Small intestine (tissue), 7 donors: ENCODE results near the gene SYNJ2BP. TPM values are rescaled to one million over a fixed set of nuclear protein-coding genes. Genes with fewer than 3 reads are reported as not detected.
"Not testable (repeated sequence)": the region's sequence is repeated elsewhere in the genome, so short reads cannot be mapped to it uniquely, and the experiment has no call there.

Experiments used
- DNase-seq, 2 donors: peaks; one replicate each; pipeline versions ENCODE4 v3.0.0 to v3.0.0-alpha.2; 2013
- FAIRE-seq: peaks from 2 replicates; lab custom pipeline; 2012; peaks lifted over from hg19 to GRCh38; lab: Jason Lieb, UNC
- H3K27ac ChIP-seq, 3 donors: one replicate each; pipeline ENCODE4 v1.5.1; 2013; ENCODE audit warnings: low read length in 2 of 3, mild to moderate bottlenecking in 2 of 3, control low read depth in 1 of 3, inconsistent platforms in 1 of 3, low read depth in 1 of 3, moderate library complexity in 1 of 3
- H3K27me3 ChIP-seq, 3 donors: one replicate each; pipeline ENCODE4 v1.6.1; 2013; ENCODE audit warnings: low read length in 3 of 3, inconsistent platforms in 1 of 3; ENCODE audit not compliant: control insufficient read depth in 3 of 3, insufficient read depth in 3 of 3
- H3K36me3 ChIP-seq, 3 donors: one replicate each; pipeline ENCODE4 v1.6.1; 2013; ENCODE audit warnings: low read length in 3 of 3, inconsistent platforms in 1 of 3, low read depth in 1 of 3, mild to moderate bottlenecking in 1 of 3, moderate library complexity in 1 of 3; ENCODE audit not compliant: control insufficient read depth in 3 of 3, insufficient read depth in 2 of 3
- H3K4me1 ChIP-seq, 3 donors: one replicate each; pipeline ENCODE4 v1.6.1; 2013; ENCODE audit warnings: low read length in 2 of 3, inconsistent platforms in 1 of 3, low read depth in 1 of 3, mild to moderate bottlenecking in 1 of 3, moderate library complexity in 1 of 3; ENCODE audit not compliant: control insufficient read depth in 3 of 3, insufficient read depth in 2 of 3
- H3K4me3 ChIP-seq, 3 donors: one replicate each; pipeline ENCODE4 v1.5.1; 2013; ENCODE audit warnings: low read length in 3 of 3, control low read depth in 1 of 3, inconsistent platforms in 1 of 3, low read depth in 1 of 3, mild to moderate bottlenecking in 1 of 3, moderate library complexity in 1 of 3
- H3K9me3 ChIP-seq, 2 donors: one replicate each; pipeline ENCODE4 v1.6.1; 2013; ENCODE audit warnings: low read depth in 1 of 2, low read length in 1 of 2; ENCODE audit not compliant: control insufficient read depth in 2 of 2, insufficient read depth in 1 of 2
- WGBS, 3 donors: extraction: QIAGEN DNeasy Blood & Tissue Kit; methylation state at CpG; one replicate each; pipeline ENCODE4 v1.1.7; 2013; 5-methylcytosine and 5-hydroxymethylcytosine counted together
- polyA plus RNA-seq, 4 donors: library from polyadenylated mRNA; stranded (reverse) in 3 of 4; unstranded in 1 of 4; fragments of 200-250 nt in 3 of 4; fragments of 120-200 nt in 1 of 4; gene quantifications; one replicate each; pipeline versions ENCODE4 v1.2.1 to v1.2.3, GENCODE V29; 2013
- donor health status: healthy with polysubstance abuse.
- donor health status: control.
- donor health status: control.
- donor health status: Bipolar disorder and iron deficiency.
- donor health status: healthy.

Gene SYNJ2BP
- polyA plus RNA-seq, 4 donors = 15.9 to 45.7 (median 21.9) TPM

GRCh38 chr14:70403335-70403734 lies 13.6 kb downstream of the SYNJ2BP start:
- H3K27me3 ChIP-seq, H3K9me3 ChIP-seq, H3K4me1 ChIP-seq, H3K4me3 ChIP-seq, H3K36me3 ChIP-seq, FAIRE-seq, H3K27ac ChIP-seq: not testable (repeated sequence)
- DNase-seq = peak; percentile 58 to 70
- 14 to 56% (median 46%) methylated on average over 4 of the region's 4 CpGs for WGBS, 3 donors

GRCh38 chr14:70401643-70402042 lies 15.2 kb downstream of the SYNJ2BP start:
- Histone ChIP-seq H3K27ac (no peak overlapping the region), H3K4me1 (no peaks in the 10 kb centered on the region), H3K4me3 (no peak overlapping the region), H3K9me3 (peaks cover 0 to 11% of the 10 kb centered on the region in 2 donors), H3K27me3 (no peaks in the 10 kb centered on the region), H3K36me3 (peaks cover 2 to 21% (median 9%) of the 10 kb centered on the region in 3 donors)
- FAIRE-seq (no peak), DNase-seq (no peak)
- WGBS, 3 donors = 84 to 99% (median 91%) methylated on average over 4 of the region's 4 CpGs

DNA sequence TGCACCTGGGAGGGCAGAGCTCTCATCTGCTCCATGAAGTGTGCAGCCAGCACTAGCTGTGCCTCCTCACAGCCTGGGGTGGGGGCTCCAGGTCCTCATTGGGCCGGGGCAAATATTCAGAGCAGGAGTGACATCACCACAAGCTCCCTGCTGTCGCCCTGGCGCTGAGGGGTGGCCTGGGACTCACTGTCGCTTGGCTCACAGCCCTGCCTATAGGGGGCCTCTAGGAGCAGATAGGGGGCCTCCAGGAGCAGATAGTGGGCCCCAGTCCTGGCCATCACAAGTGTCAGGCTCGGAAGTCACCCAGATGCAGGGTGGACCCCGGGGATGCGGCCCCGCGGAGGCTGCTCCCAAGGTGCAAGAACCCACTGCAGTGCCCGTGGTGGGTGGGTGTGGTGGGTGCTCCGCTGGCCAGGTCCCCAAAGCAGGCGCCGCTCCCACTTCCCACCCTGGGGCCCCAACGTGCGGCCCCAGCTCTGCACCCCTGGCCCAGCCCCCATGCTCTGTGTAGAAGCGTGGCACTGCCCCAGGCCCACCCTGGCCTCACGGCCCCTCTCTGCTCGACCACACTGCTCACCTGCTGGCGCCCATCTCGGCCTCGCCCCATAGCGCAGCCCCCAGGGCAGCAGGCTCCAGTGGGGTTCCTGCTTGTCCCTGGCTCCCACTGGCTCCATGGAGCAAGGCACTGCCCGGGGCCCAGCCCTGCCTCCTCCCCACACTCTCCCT lies 18.0 kb downstream of the SYNJ2BP start:
- no peak for DNase-seq

DNA sequence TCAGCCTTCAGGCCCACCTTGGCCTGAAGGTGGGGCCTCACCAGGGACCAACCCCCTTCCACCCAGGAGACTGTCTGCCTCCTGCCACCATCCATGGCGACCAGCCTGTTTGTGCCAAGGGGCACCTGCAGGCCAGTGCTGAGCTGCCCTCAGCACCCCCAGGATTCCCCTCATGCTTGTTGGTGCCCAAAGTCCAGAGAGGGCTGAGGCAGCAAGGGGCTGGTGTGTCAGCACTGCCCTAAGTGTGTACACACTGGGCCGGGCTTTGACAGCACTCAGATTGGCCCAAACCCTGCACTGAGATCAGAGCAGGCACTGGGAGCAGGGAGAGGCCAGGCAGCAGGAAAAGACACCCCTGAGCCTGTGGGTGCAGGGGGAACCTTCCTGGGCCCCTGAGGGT lies 18.6 kb downstream of the SYNJ2BP start:
- Histone ChIP-seq H3K27me3 (no peaks in the 10 kb centered on the region), H3K27ac (no peak overlapping the region), H3K4me3 (no peak overlapping the region), H3K4me1 (peaks cover 0 to 5% (median 0%) of the 10 kb centered on the region in 3 donors), H3K36me3 (peaks cover 2 to 21% (median 9%) of the 10 kb centered on the region in 3 donors), H3K9me3 (peaks cover 0 to 8% of the 10 kb centered on the region in 2 donors)
- DNase-seq = no peak
- no peak for FAIRE-seq
- WGBS, 3 donors = 95 to 100% (median 98%) methylated on average over 2 of the region's 2 CpGs

More for the DNA sequence above, 18.0 kb downstream of the SYNJ2BP start:
- H3K36me3 ChIP-seq = peaks cover 2 to 21% (median 9%) of the 10 kb centered on the region in 3 donors
- no peaks in the 10 kb centered on the region for H3K27me3 ChIP-seq
- H3K4me3 ChIP-seq = no peak overlapping the region
- H3K4me1 ChIP-seq = peaks cover 0 to 5% (median 0%) of the 10 kb centered on the region in 3 donors
- peaks cover 0 to 8% of the 10 kb centered on the region in 2 donors for H3K9me3 ChIP-seq
- no peak for FAIRE-seq
- no peak overlapping the region for H3K27ac ChIP-seq
- WGBS, 3 donors = 96 to 97% (median 96%) methylated on average over 16 to 23 of the region's 23 CpGs

DNA sequence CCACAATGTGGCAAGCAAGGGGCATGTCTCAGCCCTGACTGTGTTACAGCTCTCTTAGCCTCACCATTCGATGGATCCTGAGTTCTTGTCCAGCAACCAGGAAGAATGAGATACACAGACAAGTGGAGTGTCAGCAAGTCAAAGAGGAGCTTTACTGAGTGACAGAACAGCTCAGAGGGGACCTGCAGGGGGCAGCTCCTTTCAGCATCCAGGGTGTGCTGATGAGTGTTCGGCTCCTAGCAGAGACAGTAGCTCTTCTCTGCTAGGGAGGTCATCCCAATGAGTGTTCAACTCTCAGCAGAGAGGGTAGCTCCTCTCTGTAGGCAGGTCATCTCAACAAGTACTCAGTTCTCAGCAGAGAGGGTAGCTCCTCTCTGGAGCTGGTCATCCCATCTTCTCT lies 19.1 kb downstream of the SYNJ2BP start:
- Histone ChIP-seq H3K27ac (no peak overlapping the region), H3K27me3 (no peaks in the 10 kb centered on the region), H3K36me3 (peaks cover 2 to 21% (median 9%) of the 10 kb centered on the region in 3 donors), H3K4me3 (no peak overlapping the region), H3K4me1 (peaks cover 0 to 6% (median under 1%) of the 10 kb centered on the region in 3 donors), H3K9me3 (peaks cover 0 to 8% of the 10 kb centered on the region in 2 donors)
- WGBS, 3 donors = 92 to 100% (median 98%) methylated on average over 2 of the region's 2 CpGs
- DNase-seq = no peak
- no peak for FAIRE-seq

DNA sequence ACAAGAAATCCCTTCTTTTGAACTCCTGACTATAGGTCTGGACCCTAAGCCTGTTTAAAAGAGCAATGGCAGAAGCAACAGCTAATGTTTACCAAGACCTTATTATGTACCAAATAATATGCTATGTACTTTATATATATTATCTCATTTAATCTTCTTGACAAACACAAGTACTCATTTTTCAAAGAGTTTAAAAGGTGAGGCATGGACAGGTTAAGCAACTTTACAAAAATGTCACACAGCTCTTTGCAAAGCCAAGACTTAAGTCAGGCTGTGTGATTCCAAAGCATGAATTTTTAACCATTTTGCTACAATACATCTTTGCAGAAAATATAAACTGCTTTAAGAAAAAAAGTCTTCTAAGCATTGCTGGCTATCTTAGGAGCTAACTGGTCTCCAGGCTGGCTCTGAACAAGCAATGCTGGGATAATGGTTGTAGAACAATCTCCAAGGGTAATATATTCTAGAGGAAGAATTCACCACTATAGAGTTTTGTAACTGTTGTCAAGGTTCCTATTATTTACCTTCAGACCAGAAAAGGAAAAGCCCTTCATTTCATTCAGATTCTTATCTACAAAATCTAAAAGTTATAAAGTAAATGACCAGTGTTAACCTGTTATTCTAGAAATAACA lies 22.1 kb downstream of the SYNJ2BP start:
- Histone ChIP-seq H3K27ac (peak overlapping the region in 1 of 3 donors; percentile 45), H3K4me1 (peaks cover 0 to 20% (median 2%) of the 10 kb centered on the region in 3 donors)
- no peak for FAIRE-seq

GRCh38 chr14:70392676-70393075 lies 24.2 kb downstream of the SYNJ2BP start:
- Histone ChIP-seq H3K4me3 (no peak overlapping the region), H3K4me1 (peaks cover 0 to 20% (median 2%) of the 10 kb centered on the region in 3 donors), H3K27me3 (no peaks in the 10 kb centered on the region), H3K27ac (peak overlapping the region in 2 of 3 donors; percentile 41 to 88), H3K9me3 (no peaks in the 10 kb centered on the region), H3K36me3 (peaks cover 0 to 9% (median 2%) of the 10 kb centered on the region in 3 donors)
- no peak for DNase-seq
- FAIRE-seq = no peak
- WGBS, 3 donors = 44 to 58% (median 51%) methylated on average over 3 of the region's 3 CpGs

More for the DNA sequence above, 22.1 kb downstream of the SYNJ2BP start:
- H3K9me3 ChIP-seq = peaks cover 0 to 8% of the 10 kb centered on the region in 2 donors
- DNase-seq = peak in 1 of 2 donors; percentile 5
- H3K4me3 ChIP-seq = no peak overlapping the region
- H3K36me3 ChIP-seq = peaks cover 2 to 21% (median 5%) of the 10 kb centered on the region in 3 donors
- H3K27me3 ChIP-seq = no peaks in the 10 kb centered on the region

DNA sequence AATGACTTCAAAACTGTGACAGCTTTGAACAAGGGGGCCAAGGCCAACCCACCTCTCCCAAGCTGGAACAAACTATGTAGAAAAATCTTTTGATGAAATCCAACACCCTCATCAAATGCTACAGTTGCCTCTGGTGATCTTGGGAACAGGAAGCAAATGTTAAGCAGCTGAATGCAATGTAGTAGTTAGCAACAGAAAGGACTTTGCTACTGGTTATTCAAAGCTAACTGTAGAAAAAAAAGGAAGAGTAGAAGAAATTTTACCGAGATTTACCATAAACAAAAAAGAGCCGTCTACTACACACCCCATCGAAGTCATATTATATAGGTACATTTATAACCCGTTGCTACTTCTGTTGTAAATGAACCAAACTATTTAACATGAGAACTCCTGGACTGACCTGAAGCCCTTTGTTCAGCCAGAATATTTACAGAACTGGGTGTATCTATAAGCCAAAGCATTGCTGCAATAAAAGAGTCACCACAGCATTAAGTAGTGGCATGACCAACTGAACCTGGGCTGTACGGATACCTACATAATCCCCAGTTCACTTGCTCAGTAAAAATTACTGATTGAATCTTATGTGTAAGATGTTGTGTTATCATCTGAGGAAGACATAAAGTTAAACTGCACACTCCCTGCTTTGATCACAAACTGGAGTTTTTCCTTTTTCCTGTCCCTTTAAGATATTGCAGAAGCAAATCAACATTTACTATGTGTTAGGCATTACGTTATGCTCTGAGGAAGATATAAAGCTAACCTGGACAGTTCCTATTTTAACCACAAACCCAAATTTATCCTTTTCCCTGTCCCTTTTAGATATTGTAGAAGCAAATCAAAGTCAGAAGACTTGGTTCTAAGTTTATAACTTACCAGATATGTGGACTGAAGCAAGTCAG lies 25.1 kb downstream of the SYNJ2BP start:
- Histone ChIP-seq H3K27me3 (no peaks in the 10 kb centered on the region), H3K27ac (peak overlapping the region; percentile 50 to 88 (median 71)), H3K9me3 (no peaks in the 10 kb centered on the region), H3K36me3 (peaks cover 0 to 8% (median 0%) of the 10 kb centered on the region in 3 donors), H3K4me3 (no peak overlapping the region), H3K4me1 (peaks cover 0 to 20% (median 2%) of the 10 kb centered on the region in 3 donors)
- no peak for FAIRE-seq
- 17 to 55% (median 43%) methylated on average over 6 of the region's 6 CpGs for WGBS, 3 donors
- DNase-seq = peak; percentile 83 to 89
